GM13976 (cell line): ENCODE data around the gene GOLGA6L26.
A peak's percentile ranks its signal among the peaks of the same experiment; 100 is the strongest.
"Not testable (repeated sequence)": the region's sequence is repeated elsewhere in the genome, so short reads cannot be mapped to it uniquely, and the experiment has no call there.

Experiments
- DNase-seq: peaks from one replicate; pipeline ENCODE4 v3.0.0; 2012; ENCODE audit warnings: low spot score
- in situ Hi-C: fragments of 300-500 bp; cut with MboI; formaldehyde crosslinking; loops from one replicate; pipeline ENCODE4 v1.12.0; 2022; ENCODE audit warnings: low sequenced_read_pairs, mixed read lengths, inconsistent platforms; ENCODE audit not compliant: unreplicated experiment

The GOLGA6L26 gene

GRCh38 chr15:23303654-23304053 lies 30.3 kb downstream of the GOLGA6L26 start:
- peak; percentile 51 for DNase-seq
- in situ Hi-C loops = not testable (repeated sequence)

DNA sequence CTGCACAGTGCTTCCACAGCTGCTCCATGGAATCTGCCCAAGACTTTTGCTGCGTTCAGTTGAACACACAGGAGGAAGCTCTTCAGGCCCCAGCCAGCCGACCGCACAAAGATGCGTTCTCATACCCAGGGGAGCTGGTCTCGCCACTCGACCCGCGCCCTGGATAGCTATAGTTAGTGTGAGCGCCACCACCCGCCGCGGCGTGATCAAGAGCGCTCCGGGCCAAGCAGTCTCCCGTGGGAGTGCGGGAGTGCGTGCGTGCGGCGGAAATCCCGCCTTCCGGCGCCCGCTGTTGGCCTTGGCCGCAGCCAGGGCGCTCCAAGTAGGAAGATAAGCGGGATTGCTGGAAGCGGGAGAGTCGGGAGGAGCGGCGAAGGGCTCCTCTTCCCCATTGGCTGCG lies 30.8 kb downstream of the GOLGA6L26 start:
- in situ Hi-C loops, DNase-seq: not testable (repeated sequence)
